ENCODE measurements around the gene PPP1R26.

GRCh38 chr9:135514342-135515082, 34.9 kb downstream of the PPP1R26 start:
- no peak for TF ChIP-seq CTCF (IDR thresholded peaks at IDR 0.05)
- TF ChIP-seq POLR2A (IDR thresholded peaks at IDR 0.05) = no peak

All from stomach (tissue), 4 donors.